Measurements from ENCODE around the gene AJAP1.

The AJAP1 gene

GRCh38 chr1:4825800-4826450, 171.5 kb downstream of the AJAP1 start:
- Histone ChIP-seq H3K4me1 (ENCODE audit: low read length) (peaks cover 20% of the 10 kb centered on the region), H3K27ac (ENCODE audit: low read length) (no peak overlapping the region), H3K79me2 (ENCODE audit: low read length) (no peaks in the 10 kb centered on the region), H3K9ac (ENCODE audit: low read length) (peak overlapping the region; percentile 38; the same call in 1 of the 2 replicates), H3K9me3 (ENCODE audit: insufficient read depth, low read length) (no peaks in the 10 kb centered on the region), H3K36me3 (replicated peaks; ENCODE audit: low read depth, low read length) (no peaks in the 10 kb centered on the region), H2AFZ (ENCODE audit: low read depth, low read length) (peak overlapping the region; percentile 75), H3K4me2 (ENCODE audit: low read length) (peak overlapping the region; percentile 52), H3K27me3 (ENCODE audit: low read depth, low read length) (0 out of 2 replicates have a peak, but pooled peaks cover under 1% of the 10 kb centered on the region), H3K4me3 (ENCODE audit: low read length) (no peak overlapping the region), H4K20me1 (ENCODE audit: insufficient read depth, low read length) (no peaks in the 10 kb centered on the region)
- no peak for TF ChIP-seq EZH2phosphoT487 (IDR thresholded peaks at IDR 0.05; ENCODE audit: low read depth)
- TF ChIP-seq CTCF (IDR thresholded peaks at IDR 0.05; ENCODE audit: low read depth, low read length) = peak; percentile 90

GRCh38 chr1:4830707-4831106, 176.3 kb downstream of the AJAP1 start:
- 0 out of 2 replicates have a peak, but pooled peaks cover 2% of the 10 kb centered on the region for H3K27me3 ChIP-seq (ENCODE audit: low read depth, low read length)
- H2AFZ ChIP-seq (ENCODE audit: low read depth, low read length) = no peak overlapping the region
- H3K4me1 ChIP-seq (ENCODE audit: low read length) = peaks cover 6% of the 10 kb centered on the region
- H3K79me2 ChIP-seq (ENCODE audit: low read length) = no peaks in the 10 kb centered on the region
- no peak overlapping the region for H3K27ac ChIP-seq (ENCODE audit: low read length)
- TF ChIP-seq CTCF (IDR thresholded peaks at IDR 0.05; ENCODE audit: low read depth, low read length) (no peak), EZH2phosphoT487 (IDR thresholded peaks at IDR 0.05; ENCODE audit: low read depth) (no peak)
- H3K9me3 ChIP-seq (ENCODE audit: insufficient read depth, low read length) = no peaks in the 10 kb centered on the region
- no peaks in the 10 kb centered on the region for H3K36me3 ChIP-seq (replicated peaks; ENCODE audit: low read depth, low read length)
- H3K4me2 ChIP-seq (ENCODE audit: low read length) = no peak overlapping the region
- no peak overlapping the region for H3K9ac ChIP-seq (ENCODE audit: low read length)
- no peak overlapping the region for H3K4me3 ChIP-seq (ENCODE audit: low read length)
- H4K20me1 ChIP-seq (ENCODE audit: insufficient read depth, low read length) = no peaks in the 10 kb centered on the region

GRCh38 chr1:4836574-4836973, 182.2 kb downstream of the AJAP1 start:
- TF ChIP-seq CTCF (IDR thresholded peaks at IDR 0.05; ENCODE audit: low read depth, low read length) = no peak
- no peak for TF ChIP-seq EZH2phosphoT487 (IDR thresholded peaks at IDR 0.05; ENCODE audit: low read depth)
- H3K9ac ChIP-seq (ENCODE audit: low read length) = no peak overlapping the region
- H3K36me3 ChIP-seq (replicated peaks; ENCODE audit: low read depth, low read length) = no peaks in the 10 kb centered on the region
- H3K4me1 ChIP-seq (ENCODE audit: low read length) = no peaks in the 10 kb centered on the region
- no peaks in the 10 kb centered on the region for H4K20me1 ChIP-seq (ENCODE audit: insufficient read depth, low read length)
- no peak overlapping the region for H3K27ac ChIP-seq (ENCODE audit: low read length)
- no peak overlapping the region for H2AFZ ChIP-seq (ENCODE audit: low read depth, low read length)
- H3K4me2 ChIP-seq (ENCODE audit: low read length) = no peak overlapping the region
- no peak overlapping the region for H3K4me3 ChIP-seq (ENCODE audit: low read length)
- H3K79me2 ChIP-seq (ENCODE audit: low read length) = no peaks in the 10 kb centered on the region
- no peaks in the 10 kb centered on the region for H3K27me3 ChIP-seq (ENCODE audit: low read depth, low read length)
- H3K9me3 ChIP-seq (ENCODE audit: insufficient read depth, low read length) = no peaks in the 10 kb centered on the region

- H3K27me3 ChIP-seq (ENCODE audit: low read depth, low read length) = no peaks in the 10 kb centered on the region
- no peaks in the 10 kb centered on the region for H4K20me1 ChIP-seq (ENCODE audit: insufficient read depth, low read length)
- no peak overlapping the region for H3K9ac ChIP-seq (ENCODE audit: low read length)
- no peak overlapping the region for H3K4me2 ChIP-seq (ENCODE audit: low read length)
- H3K79me2 ChIP-seq (ENCODE audit: low read length) = no peaks in the 10 kb centered on the region
- H3K27ac ChIP-seq (ENCODE audit: low read length) = no peak overlapping the region
- H3K4me1 ChIP-seq (ENCODE audit: low read length) = no peaks in the 10 kb centered on the region
- H3K36me3 ChIP-seq (replicated peaks; ENCODE audit: low read depth, low read length) = no peaks in the 10 kb centered on the region
- no peak overlapping the region for H3K4me3 ChIP-seq (ENCODE audit: low read length)
- no peaks in the 10 kb centered on the region for H3K9me3 ChIP-seq (ENCODE audit: insufficient read depth, low read length)
- H2AFZ ChIP-seq (ENCODE audit: low read depth, low read length) = no peak overlapping the region
- TF ChIP-seq CTCF (IDR thresholded peaks at IDR 0.05; ENCODE audit: low read depth, low read length) (no peak), EZH2phosphoT487 (IDR thresholded peaks at IDR 0.05; ENCODE audit: low read depth) (no peak)
Measured at GRCh38 chr1:4837031-4837600, 182.7 kb downstream of the AJAP1 start.

Data from OCI-LY3 (cell line).